Lung microvascular endothelial cell (primary cell): ENCODE measurements around the gene TRIM2. TPM values are rescaled to one million over a fixed set of nuclear protein-coding genes. Genes with fewer than 3 reads are reported as not detected.

Experiments
- DNase-seq, 2 donors: peaks; one replicate each; pipeline versions ENCODE4 v3.0.0 to v3.0.0-alpha.2; 2010; ENCODE audit warnings: low read depth in 2 of 2
- total RNA-seq: library from RNA; depleted of rRNA; stranded (reverse); fragments of >200 nt; gene quantifications from 2 replicates; pipeline ENCODE4 v1.2.1, GENCODE V29; 2014

Gene TRIM2
- total RNA-seq, 1 donor from 2014 or later: 6.5 TPM

DNA sequence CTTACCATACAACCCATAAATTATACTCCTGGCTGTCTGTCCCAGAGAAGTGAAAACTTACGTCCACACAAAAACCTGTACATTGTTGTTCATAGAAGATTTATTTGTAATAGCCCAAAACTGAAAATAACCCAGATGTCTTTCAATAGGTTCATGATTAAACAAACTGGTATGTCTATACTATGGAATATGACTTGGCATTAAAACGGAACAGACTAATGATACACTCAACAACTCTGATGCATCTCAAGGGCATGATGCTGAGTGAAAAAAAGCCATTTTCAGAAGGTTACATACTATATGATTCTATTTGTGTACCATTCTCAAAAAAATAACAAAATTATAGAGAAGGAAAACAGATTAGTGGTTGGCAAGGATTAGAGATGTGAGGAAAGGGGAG, 128.7 kb downstream of the TRIM2 start:
- no peak for DNase-seq

DNA sequence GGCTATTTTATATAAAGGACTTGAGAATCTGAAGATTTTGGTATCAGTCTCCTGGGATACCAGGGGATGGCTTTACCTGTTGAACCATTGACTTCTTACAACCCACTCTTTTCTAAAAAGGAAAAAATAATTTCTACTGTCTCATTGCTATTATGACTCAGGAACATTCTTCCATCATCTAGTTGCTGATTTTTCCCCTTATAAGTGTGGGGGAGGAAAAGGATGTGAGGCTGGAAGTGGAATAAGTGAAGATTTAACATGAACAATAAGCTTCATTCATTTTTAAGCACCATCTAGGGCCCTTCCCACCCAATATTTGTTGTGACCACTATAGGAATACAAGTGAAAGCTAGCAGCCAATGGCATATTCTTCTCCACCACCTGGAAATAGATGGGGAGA, 129.6 kb downstream of the TRIM2 start:
- no peak for DNase-seq

DNA sequence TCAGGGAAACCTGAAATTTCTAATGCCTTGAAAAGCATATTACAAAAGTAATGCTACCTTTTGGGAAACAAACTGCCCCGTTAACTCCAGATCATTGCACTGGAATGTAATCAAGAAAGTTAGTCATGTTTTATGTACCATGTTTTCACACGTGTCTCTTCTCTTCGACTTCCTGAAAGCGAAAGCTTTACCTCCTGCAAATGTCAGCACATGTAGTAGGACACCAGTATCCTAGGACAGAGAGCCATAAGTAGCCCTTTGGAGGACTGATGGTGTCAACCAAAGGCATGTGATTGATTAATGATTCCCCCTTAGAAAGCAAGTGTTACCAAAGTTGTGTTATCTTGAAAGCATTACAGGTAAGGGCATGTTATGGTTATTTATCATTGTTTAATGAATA, 131.4 kb downstream of the TRIM2 start:
- peak in 1 of 2 donors; percentile 22 for DNase-seq

DNA sequence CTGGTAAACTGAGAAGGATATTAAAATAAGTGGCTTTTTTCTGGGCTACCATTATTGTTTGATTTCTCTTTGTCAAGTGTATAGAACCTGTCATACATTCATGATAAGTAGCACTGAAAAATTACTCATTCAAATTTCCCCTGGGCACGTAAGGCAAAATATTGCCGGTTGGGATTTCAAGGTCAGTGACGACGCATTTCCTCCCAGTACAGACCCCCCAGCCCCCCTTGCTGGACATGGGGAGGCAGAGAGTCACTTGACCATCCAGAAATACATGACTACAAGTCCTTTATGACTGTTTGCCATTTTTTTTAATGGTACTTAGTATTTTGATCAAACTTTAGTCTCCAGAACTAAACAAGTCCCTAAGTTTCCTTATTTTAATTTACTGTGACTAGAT, 133.4 kb downstream of the TRIM2 start:
- peak; percentile 34 to 90 for DNase-seq

DNA sequence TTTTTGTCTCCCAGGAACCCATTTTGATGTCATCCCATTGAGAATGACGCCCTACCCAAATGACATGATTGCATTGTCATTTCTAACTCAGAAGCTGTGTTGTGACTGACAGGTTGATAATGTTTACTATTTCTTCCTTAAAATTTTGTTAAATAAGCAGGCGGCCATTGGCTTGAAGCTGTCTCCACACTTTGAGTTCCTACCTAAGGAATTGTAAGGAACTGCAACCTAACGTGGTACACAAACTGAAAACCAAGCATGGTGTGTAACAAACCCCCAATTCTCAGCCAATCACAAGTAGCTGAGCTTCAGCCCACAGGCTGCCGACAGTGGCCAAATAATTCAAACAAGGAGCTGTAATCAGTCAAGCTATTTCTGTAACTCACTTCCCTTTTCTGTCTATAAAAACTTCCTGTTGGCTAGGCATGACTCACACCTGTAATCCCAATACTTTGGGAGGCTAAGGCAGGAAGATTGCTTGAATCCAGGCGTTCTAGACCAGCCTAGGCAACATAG, 137.4 kb downstream of the TRIM2 start:
- peak; percentile 65 to 90 for DNase-seq

DNA sequence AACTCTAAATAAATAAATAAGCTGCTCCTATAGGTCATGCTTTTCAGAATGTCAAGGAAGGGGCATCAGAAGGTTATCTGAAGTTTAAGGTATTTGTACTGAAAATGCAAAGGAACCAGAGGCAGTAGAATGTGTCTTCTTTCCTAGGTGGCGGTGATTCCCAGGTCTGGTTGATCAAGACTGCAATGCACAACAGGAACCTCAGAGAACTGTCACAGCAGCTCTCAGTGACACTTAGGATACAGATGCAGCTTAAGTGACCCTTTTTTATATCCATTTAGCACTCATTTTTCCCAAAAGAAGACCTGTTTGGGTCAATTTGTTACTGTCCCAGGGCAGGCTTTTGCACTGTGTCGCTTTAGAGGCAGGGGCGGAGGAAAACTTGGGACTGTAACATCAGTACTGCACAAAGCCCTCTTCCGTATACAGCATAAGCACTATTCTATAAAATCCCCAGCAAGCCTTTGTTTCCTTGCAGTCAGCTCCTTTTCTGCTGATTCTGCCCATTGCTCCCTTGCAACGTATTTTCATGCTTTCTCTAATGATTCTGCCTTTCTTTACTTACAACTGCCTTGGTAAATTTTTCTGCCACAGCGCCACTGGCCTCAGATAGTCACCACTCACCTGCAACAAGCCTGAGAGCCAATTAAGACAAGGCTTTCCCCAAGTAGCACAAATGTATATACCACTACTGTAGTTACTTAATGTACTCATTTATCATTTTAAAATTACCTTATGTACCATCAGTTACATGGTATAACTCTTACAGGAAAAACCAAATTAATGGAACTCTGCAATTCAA, 138.7 kb downstream of the TRIM2 start:
- no peak for DNase-seq

DNA sequence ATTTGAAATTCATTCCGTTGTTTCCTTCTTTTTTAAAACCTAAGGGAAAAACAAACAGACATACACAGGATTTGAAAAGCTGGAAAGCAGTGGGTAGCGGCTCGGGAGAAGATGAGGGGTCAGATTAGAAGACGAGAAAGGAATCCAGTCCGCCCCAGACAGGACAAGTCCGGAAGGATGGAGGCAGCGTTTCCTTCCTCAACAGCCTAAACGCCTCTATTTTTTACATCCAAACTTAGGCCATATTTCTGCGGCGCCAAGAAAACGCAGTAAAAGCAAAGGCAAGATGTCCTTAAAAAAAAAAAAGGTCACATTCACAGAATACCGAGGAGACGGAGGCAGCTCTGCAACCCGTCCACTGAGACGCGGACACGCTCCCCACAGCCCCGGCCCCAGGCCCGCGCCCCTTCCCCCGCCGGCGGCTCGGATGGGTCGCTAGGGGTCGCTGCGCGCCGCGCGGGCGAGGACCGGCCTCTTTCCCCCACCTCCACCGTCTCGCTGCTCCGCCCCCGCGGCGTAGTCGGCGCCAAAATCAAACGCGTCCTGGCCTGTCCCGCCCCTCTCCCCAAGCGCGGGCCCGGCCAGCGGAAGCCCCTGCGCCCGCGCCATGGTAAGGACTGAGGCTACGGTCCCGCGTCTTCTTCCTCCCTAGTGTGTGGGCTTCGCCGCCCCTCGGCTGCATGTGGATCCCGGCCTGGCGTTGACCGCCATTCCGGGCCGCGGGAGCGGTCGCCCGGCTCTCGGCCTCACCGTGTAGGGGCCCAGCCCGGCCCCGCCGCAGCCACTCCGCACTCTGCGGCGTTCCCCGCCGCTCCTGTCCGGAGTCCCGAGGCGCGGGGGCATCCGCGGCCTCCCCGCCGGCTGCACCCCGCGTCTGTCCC, 140.1 kb downstream of the TRIM2 start, which contains the start of gene MND1:
MND1 (plus strand) TSS at position 558 of the 881 bp plus-strand sequence; CDS start at position 608, 50 bp downstream.
- peak; percentile 74 to 86 for DNase-seq

DNA sequence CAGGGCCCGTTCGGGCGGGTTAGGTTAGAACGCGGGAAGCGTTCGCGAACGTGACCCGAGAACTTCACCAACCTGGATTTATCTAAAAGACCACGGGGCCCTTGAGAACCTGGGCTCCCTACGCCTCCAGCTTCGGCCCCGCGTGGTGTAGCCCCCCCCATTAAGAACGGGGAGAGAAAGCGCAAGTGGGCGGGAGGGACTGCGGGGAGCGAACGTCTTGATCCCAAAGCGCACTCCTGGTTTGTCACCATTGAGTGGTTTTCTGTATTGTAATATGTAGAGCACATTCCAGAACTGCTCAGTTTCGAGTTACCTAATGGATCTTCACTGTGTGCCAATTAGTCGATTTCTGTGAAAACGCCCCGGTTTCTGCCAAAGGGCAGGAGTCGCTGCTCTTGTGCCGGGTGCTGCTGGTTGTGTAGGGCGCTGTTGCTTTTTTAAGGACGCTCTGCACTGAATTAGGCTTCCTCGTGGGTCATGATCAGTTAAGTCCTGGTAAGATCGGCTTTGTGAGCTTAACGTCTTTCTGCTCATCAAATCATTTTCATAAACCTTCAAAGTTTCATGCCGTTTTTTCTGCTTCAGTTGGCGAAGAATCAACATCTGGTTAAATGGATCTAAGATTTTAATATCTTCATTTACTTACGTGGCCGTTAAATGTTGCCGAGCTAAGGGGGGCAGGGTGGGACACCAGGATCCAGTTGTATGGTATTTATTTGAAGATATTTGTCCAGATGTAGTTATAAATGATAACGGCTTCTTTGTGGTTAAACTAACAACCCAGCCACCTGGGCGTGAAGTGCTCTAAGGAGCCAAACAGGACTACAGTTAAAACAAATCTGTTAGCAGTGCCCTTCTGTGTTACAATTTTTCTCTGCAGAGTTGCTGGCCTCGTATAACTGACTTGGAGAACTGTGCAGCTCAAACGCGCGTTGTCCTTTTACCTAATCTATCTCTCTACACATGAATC, 141.1 kb downstream of the TRIM2 start:
- DNase-seq: peak; percentile 40 to 54

DNA sequence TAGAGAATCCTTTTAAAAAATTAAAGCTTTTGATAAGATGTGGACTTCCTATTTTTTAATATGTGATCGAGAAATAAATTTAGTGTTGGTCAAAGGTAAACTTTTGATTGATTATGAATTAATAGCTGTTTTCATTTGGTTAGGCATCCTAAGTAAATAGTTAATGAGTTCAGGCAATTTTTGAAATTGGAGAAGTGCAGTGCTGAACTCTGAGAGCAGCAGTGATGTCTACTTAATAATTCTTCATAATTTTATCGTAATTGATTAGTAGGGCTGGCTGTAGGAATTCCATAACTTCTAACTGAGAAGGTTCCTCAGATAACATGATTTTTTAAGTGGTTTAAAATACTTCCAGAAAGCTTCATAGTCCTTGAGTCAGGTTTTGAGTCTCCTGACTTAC, 141.8 kb downstream of the TRIM2 start:
- no peak for DNase-seq

DNA sequence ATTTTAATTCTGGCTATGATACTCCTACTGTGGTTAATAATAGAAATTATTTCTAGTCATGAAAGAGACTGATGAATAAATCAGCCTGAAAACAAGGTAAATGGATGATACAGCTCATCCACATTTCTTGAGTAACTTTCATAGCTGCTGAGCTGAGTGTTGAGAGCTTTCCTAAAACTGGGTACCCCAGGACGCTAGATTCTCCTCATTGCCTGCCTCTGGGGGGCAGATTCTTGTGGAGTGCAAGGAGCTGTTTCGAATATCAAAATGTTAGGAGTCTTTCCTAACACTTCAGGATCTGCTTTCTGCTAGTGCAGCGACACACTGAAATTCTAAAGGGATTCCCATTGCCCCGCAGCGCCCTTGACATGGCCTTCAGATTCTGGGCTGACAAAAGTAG, 142.3 kb downstream of the TRIM2 start:
- no peak for DNase-seq

DNA sequence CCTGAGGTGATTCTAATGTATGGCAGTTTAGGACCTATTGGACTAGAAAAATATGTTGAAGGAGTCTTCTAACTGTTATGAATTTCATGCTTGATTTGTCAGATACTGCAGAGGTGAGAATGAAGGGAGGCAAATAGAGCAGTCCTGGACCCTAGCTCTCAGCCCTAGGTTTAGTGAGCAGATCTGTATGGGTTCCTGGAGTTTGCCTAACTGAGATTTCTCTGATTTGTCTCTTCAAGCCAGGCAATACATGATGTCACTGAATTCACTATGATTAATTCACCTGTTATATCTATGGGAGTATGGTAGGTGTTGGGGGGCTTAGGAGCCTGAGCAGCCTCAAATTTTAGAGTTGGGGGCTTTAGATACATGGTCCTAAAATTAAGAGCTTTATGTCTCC, 142.9 kb downstream of the TRIM2 start:
- no peak for DNase-seq

DNA sequence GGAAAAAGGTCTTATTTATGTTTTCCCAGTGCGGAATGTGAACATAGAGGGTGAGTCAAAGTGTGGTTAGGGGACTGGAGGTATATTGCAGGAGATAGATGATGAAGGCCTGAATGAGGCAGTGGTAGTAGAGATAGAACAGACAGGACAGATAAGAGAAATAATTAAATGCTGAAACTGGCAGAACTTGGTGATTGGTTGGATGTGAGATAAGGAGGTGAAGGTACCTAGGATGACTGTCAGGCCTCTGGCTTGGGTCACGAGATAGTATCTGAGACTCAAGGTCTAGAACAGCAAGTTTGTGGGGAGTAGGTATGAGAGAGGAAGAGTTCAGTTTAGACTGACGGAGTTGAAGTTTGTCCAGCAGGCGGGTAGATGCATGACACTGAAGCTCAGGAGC, 143.8 kb downstream of the TRIM2 start:
- DNase-seq: no peak

DNA sequence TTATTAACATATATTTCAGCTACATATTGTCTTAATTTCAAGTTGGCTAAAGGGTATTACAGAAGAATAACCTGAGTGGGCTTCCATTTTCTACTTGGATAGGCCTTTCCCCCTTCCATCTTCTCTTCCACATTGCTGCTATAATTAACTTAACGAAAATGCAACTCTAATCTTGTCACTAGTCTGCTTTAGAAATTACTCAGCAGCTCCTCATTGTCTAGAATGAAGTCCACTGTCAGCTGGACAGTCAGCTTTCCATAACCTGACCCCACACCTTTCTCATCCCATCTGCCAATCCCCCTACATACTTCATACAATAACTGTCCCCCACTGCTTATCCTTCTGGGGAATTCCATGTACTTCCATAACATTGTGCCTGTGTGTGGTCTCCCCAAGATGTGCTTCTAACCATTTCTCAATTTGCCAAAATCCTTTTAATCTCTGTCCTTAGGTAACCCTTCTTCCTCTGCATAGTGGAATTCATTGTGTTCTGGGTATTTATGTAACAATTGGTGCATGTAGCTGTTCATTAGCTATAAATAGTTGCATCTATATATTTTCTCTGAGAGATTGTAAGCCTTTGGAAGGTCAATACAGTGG, 145.1 kb downstream of the TRIM2 start:
- DNase-seq: no peak

DNA sequence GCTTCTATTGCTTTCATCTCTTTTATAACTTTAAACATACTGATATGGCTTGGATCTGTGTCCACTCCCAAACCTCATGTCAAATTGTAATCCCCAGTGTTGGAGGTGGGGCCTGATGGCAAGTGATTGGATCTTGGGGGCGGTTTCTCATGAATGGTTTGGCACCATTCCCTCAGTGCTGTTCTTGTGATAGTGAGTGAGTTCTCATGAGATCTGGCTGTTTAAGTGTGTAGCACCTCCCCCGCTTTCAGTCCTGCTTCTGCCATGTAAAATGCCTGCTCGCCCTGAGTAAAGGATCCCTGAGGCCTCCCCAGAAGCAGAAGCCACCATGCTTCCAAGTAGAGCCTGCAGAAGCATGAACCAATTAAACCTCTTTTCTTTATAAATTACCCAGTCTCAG, 157.9 kb downstream of the TRIM2 start:
- DNase-seq: no peak

DNA sequence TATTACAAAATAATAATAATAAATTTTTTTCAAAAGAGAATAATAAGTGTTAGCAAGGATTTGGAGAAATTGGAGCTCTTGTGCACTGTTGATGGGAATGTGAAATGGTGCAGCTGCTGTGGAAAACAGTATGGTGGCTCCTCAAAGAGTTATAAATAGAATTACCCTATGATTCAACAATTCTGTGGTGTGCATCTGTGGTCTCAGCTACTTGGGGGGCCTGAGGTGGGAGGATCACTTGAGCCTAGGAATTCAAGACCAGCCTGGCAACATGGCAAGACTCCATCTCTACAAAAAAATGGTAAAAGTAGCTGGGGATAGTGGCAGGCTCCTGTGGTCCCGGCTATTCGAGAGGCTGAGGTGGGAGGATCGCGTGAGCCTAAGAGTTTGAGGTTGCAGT, 159.8 kb downstream of the TRIM2 start:
- DNase-seq: no peak

DNA sequence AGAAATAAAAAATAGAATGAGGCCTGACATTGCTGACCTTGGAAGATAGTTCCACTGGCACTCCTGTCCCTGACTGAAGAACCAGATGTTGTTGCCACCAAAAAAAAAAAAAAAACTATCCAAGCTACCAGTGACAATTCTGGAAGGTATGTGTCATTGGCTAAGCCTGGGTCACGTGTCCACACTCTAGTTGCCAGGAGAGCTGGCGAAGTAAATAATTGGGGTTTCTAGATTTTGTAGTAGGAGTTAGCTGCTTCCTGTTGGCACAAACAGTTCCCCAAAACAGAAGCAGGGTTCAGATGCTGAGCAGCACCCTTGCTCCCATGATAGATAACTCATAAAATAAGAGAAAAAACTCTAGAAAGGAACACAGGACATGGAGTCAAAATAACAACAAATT, 160.8 kb downstream of the TRIM2 start:
- no peak for DNase-seq

DNA sequence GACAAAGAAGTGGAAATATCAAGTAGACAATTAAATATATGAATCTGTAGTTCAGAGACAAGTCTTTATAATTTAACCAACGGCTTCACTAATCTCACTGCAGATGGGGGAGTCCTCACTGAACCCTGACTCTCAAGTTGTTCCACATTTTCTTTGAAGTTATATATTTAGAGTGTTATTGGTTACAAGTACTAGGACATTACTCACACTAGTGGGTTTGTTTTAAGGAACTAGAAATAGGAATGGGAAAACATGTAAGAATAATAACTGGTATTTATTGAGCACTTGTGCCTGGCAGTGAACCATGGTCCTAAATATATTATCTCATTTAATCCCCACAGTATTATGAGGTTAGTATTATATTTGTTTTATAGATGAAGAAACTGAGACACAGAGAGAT, 162.2 kb downstream of the TRIM2 start:
- no peak for DNase-seq

DNA sequence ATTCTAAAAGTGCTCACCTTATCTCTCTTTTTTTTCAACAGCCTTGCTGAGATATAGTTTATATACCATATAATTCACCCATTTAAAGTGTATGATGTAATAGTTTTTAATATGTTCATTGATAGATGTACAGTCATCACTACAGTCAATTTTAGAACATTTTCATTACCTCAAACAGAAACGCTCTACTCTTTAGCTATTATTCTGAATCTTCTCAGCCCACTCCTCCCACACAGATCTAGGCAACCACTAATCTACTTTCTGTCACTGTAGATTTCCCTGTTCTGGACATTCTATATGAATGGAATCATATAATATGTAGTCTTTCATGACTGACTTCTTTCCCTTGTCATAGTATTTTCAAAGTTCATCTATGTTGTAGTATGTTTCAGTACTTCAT, 162.8 kb downstream of the TRIM2 start:
- no peak for DNase-seq

DNA sequence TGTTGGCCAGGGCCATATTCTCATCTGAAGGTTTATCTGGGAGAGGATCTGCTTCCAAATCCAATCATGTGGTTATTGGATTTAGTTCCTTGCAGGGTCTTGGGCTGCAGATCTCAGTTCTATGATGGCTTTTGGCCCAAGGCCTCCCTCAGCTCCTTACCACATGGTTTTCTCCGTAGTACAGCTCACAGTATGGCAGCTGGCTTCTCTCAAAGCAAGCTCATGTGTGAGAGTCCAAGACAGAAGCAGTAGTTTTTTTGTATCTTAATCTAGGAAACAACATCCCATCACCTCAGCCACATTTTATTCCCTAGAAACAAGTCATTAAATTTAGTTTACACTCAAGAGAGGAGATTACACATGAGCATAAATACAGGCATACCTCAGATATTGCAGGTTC, 164.8 kb downstream of the TRIM2 start:
- DNase-seq: no peak

DNA sequence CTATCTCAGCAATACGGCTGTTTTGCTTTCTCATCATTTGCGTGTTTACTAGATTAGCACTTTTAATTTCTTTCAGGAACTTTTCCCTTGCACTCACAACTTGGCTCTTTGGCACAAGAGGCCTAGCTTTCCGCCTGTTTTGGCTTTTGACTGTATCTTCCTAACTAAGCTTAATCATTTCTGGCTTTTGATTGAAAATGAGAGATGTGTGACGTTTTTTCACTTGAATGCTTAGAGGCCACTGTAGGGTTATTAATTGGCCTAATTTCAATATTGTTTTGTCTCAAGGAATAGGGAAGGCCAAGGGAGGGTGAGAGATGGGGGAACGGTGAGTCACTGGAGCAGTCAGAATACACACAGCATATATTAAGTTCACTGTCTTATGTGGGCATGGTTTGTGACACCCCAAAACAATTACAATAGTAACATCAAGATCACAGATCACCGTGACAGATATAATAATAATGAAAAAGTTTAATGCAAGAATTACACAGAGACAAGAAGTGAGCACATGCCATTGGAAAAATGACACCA, 167.5 kb downstream of the TRIM2 start:
- DNase-seq: no peak
